ENCODE results near the gene SEMA3C.

Gene SEMA3C

DNA sequence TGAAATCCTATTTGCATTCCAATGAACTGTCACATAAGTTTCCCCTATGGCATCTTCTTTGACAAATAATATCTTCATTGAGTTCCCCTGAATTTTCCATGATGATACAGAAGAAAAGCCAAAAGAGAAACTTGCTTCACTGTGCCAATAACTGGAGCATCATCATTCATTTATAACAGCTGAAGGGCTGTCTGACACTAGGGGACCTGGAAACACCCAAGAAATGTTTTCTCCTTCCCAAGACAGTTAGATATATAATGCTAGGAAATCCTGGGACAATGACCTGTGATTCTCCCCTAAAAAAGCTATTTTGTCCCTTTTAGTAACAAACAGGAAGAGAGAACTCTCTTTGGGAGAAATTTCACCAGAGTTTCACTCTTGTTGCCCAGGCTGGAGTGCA, 133.6 kb downstream of the SEMA3C start:
- ATAC-seq (ENCODE audit: insufficient read depth, low read depth) (no peak), DNase-seq (no peak)
- H3K79me2 ChIP-seq (ENCODE audit: insufficient read depth, low read length), result no peaks in the 10 kb centered on the region
- H2AFZ ChIP-seq (ENCODE audit: low read depth, low read length), result no peak overlapping the region
- no peak overlapping the region for H3K9ac ChIP-seq (ENCODE audit: low read depth, low read length)
- H3K4me1 ChIP-seq (ENCODE audit: insufficient read depth, low read length), result no peaks in the 10 kb centered on the region
- no peak overlapping the region for H3K4me2 ChIP-seq (ENCODE audit: insufficient read depth, low read length)
- no peaks in the 10 kb centered on the region for H4K20me1 ChIP-seq (ENCODE audit: insufficient read depth, low read length)
- no peak overlapping the region for H3K4me3 ChIP-seq (ENCODE audit: low read depth in 1 of 2, low read length in 2 of 2)
- H3K9me3 ChIP-seq (ENCODE audit: insufficient read depth, low read length, severe bottlenecking), result no peaks in the 10 kb centered on the region
- no peaks in the 10 kb centered on the region for H3K36me3 ChIP-seq (ENCODE audit: insufficient read depth, low read length)
- H3K27ac ChIP-seq (ENCODE audit: low read length), result no peak overlapping the region
- H3K27me3 ChIP-seq (ENCODE audit: insufficient read depth, low read length, poor library complexity), result no peaks in the 10 kb centered on the region
- no peak for TF ChIP-seq EZH2 (IDR thresholded peaks at IDR 0.05; ENCODE audit: borderline replicate concordance, low read depth, low read length, severe bottlenecking)
- TF ChIP-seq, protein P1, sequence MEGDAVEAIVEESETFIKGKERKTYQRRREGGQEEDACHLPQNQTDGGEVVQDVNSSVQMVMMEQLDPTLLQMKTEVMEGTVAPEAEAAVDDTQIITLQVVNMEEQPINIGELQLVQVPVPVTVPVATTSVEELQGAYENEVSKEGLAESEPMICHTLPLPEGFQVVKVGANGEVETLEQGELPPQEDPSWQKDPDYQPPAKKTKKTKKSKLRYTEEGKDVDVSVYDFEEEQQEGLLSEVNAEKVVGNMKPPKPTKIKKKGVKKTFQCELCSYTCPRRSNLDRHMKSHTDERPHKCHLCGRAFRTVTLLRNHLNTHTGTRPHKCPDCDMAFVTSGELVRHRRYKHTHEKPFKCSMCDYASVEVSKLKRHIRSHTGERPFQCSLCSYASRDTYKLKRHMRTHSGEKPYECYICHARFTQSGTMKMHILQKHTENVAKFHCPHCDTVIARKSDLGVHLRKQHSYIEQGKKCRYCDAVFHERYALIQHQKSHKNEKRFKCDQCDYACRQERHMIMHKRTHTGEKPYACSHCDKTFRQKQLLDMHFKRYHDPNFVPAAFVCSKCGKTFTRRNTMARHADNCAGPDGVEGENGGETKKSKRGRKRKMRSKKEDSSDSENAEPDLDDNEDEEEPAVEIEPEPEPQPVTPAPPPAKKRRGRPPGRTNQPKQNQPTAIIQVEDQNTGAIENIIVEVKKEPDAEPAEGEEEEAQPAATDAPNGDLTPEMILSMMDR (IDR thresholded peaks at IDR 0.05; ENCODE audit: borderline replicate concordance, extremely low read depth, low read length, poor library complexity, severe bottlenecking), result no peak

DNA sequence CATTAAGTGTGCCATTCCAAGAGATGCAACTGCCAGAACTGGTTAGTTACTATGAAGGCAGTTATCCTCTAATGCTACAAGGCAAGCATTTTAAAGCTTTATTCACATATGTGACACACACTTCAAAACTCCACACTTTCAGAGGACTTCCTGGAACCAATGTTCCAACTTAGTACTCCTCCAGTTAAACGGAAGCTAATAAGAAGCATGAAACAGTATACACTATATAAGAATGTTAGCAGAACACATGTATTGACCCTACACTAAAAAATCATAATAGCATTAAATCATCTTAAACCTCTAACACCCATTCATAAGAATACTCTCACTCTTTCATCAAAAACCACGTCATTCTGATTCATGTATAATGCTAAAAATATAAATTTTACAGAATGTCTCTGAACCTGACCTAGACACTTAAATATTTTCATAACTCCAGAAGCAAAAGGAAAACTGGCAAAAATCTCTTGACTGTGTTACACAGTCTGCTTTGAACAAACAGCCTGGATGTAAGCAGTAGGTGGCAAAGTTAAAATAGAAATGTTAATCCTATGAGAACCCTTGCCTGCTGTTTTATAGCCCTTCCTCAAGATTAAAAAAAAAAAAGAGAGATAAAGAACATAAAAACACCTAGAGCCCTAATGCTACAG, 135.0 kb downstream of the SEMA3C start:
- TF ChIP-seq, protein P1 (IDR thresholded peaks at IDR 0.05; ENCODE audit: borderline replicate concordance, extremely low read depth, low read length, poor library complexity, severe bottlenecking), result no peak
- no peak for TF ChIP-seq EZH2 (IDR thresholded peaks at IDR 0.05; ENCODE audit: borderline replicate concordance, low read depth, low read length, severe bottlenecking)
- no peaks in the 10 kb centered on the region for H3K27me3 ChIP-seq (ENCODE audit: insufficient read depth, low read length, poor library complexity)
- H3K4me1 ChIP-seq (ENCODE audit: insufficient read depth, low read length), result no peaks in the 10 kb centered on the region
- H4K20me1 ChIP-seq (ENCODE audit: insufficient read depth, low read length), result no peaks in the 10 kb centered on the region
- H3K4me3 ChIP-seq (ENCODE audit: low read depth in 1 of 2, low read length in 2 of 2), result no peak overlapping the region
- H3K79me2 ChIP-seq (ENCODE audit: insufficient read depth, low read length), result no peaks in the 10 kb centered on the region
- H2AFZ ChIP-seq (ENCODE audit: low read depth, low read length), result no peak overlapping the region
- no peak overlapping the region for H3K27ac ChIP-seq (ENCODE audit: low read length)
- H3K36me3 ChIP-seq (ENCODE audit: insufficient read depth, low read length), result no peaks in the 10 kb centered on the region
- no peaks in the 10 kb centered on the region for H3K9me3 ChIP-seq (ENCODE audit: insufficient read depth, low read length, severe bottlenecking)
- ATAC-seq (ENCODE audit: insufficient read depth, low read depth) (no peak), DNase-seq (no peak)
- H3K9ac ChIP-seq (ENCODE audit: low read depth, low read length), result no peak overlapping the region
- H3K4me2 ChIP-seq (ENCODE audit: insufficient read depth, low read length), result no peak overlapping the region

DNA sequence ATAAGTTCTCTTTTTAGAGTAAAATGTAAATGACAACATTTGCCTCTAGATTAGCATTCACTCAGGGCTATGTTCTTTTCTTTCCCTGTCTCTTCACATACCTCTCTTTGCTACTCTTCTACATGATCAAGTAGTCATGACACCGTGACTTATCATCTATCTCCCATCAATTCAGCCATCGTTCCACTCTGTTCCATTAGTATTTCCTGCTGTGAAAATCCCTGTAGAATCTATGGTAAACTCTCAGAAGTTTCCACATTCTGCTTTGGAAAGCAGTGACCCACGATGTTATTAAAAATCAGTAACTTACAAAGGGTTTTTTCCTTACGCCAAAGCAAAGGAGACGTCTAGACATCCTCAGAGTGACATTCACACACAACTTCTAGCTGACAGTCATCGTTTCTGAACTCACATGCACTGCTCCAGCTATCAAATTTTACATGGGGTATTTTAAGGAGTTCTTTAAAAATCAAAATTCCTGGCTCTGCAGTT, 135.6 kb downstream of the SEMA3C start:
- no peak for DNase-seq
- no peaks in the 10 kb centered on the region for H3K9me3 ChIP-seq (ENCODE audit: insufficient read depth, low read length, severe bottlenecking)
- H3K79me2 ChIP-seq (ENCODE audit: insufficient read depth, low read length), result no peaks in the 10 kb centered on the region
- no peak overlapping the region for H3K27ac ChIP-seq (ENCODE audit: low read length)
- H3K4me3 ChIP-seq (ENCODE audit: low read depth in 1 of 2, low read length in 2 of 2), result no peak overlapping the region
- no peaks in the 10 kb centered on the region for H3K27me3 ChIP-seq (ENCODE audit: insufficient read depth, low read length, poor library complexity)
- no peaks in the 10 kb centered on the region for H3K4me1 ChIP-seq (ENCODE audit: insufficient read depth, low read length)
- no peak for TF ChIP-seq EZH2 (IDR thresholded peaks at IDR 0.05; ENCODE audit: borderline replicate concordance, low read depth, low read length, severe bottlenecking)
- TF ChIP-seq, protein P1 (IDR thresholded peaks at IDR 0.05; ENCODE audit: borderline replicate concordance, extremely low read depth, low read length, poor library complexity, severe bottlenecking), result no peak
- no peak overlapping the region for H2AFZ ChIP-seq (ENCODE audit: low read depth, low read length)
- H3K9ac ChIP-seq (ENCODE audit: low read depth, low read length), result no peak overlapping the region
- H4K20me1 ChIP-seq (ENCODE audit: insufficient read depth, low read length), result no peaks in the 10 kb centered on the region
- H3K4me2 ChIP-seq (ENCODE audit: insufficient read depth, low read length), result no peak overlapping the region
- no peak for ATAC-seq (ENCODE audit: insufficient read depth, low read depth)
- no peaks in the 10 kb centered on the region for H3K36me3 ChIP-seq (ENCODE audit: insufficient read depth, low read length)
